Prostate gland (tissue), 2 donors: ENCODE results near the gene CDYL2. TPM values are rescaled to one million over a fixed set of nuclear protein-coding genes. Genes with fewer than 3 reads are reported as not detected.

ENCODE experiments used
- DNase-seq: peaks from one replicate; pipeline ENCODE4 v3.0.0-alpha.2; 2019; ENCODE audit warnings: low spot score
- H3K27ac ChIP-seq, 2 donors: fragments of 200-600 bp; sonication (generic); 2 replicates each; pipeline ENCODE4 v1.5.1; 2017 to 2019
- H3K27me3 ChIP-seq: fragments of 200-600 bp; sonication (generic); replicated peaks from 2 replicates; pipeline ENCODE4 v1.5.1; 2019; ENCODE audit not compliant: insufficient read depth
- H3K36me3 ChIP-seq, 2 donors: fragments of 200-600 bp; sonication (generic); 1 replicate in 1 of 2; 2 replicates in 1 of 2; pipeline versions ENCODE4 v1.5.1 to v1.8.1; 2017 to 2019
- H3K4me1 ChIP-seq: fragments of 200-600 bp; sonication (generic); replicated peaks from 2 replicates; pipeline ENCODE4 v1.5.1; 2019
- H3K4me3 ChIP-seq, 2 donors: fragments of 200-600 bp; sonication (generic); 2 replicates each; pipeline ENCODE4 v1.5.1; 2017 to 2019
- H3K9me3 ChIP-seq: fragments of 200-600 bp; sonication (generic); 2 replicates; pipeline ENCODE4 v1.5.1; 2017
- CTCF ChIP-seq, 4 experiments: fragments of 200-600 bp in 2 of 4; fragments of 450-650 bp in 2 of 4; sonication (generic) in 2 of 4; IDR thresholded peaks; 1 replicate in 3 of 4; 2 replicates in 1 of 4; pipeline ENCODE4 v1.5.1; 2016 to 2019; ENCODE audit warnings: antibody characterized with exemption in 4 of 4, mild to moderate bottlenecking in 2 of 4, moderate library complexity in 2 of 4
- POLR2A ChIP-seq: fragments of 450-650 bp; IDR thresholded peaks from one replicate; pipeline ENCODE4 v1.6.1; 2016; ENCODE audit warnings: antibody characterized with exemption, mild to moderate bottlenecking
- POLR2AphosphoS5 ChIP-seq: sonication (generic); formaldehyde crosslinking; IDR thresholded peaks from one replicate; pipeline ENCODE4 v1.6.1; 2017; ENCODE audit warnings: antibody characterized with exemption
- WGBS: methylation state at CpG from one replicate; pipeline ENCODE4 v1.1.5; 2018; 5-methylcytosine and 5-hydroxymethylcytosine counted together
- intact Hi-C: fragments of 100-400 bp; cut with DNase I; formaldehyde crosslinking; loops from one replicate; pipeline ENCODE4 v1.14.2; 2022
- total RNA-seq, 2 donors: library from RNA; depleted of rRNA; stranded (reverse); fragments of >200 nt; gene quantifications; one replicate each; pipeline ENCODE4 v1.1.0, GENCODE V29; 2016

Gene CDYL2
- total RNA-seq, 2 donors from 2014 or later, result 42.8 to 63.7 TPM

GRCh38 chr16:80669673-80670072 lies 134.7 kb downstream of the CDYL2 start:
- H3K4me1 ChIP-seq, result no peaks in the 10 kb centered on the region
- intact Hi-C loops, result no loop called here
- no peak overlapping the region for H3K4me3 ChIP-seq
- TF ChIP-seq POLR2AphosphoS5 (no peak), CTCF (IDR thresholded peaks at IDR 0.05) (no peak), POLR2A (no peak)
- H3K27me3 ChIP-seq, result no peaks in the 10 kb centered on the region
- DNase-seq, result no peak
- no peak overlapping the region for H3K27ac ChIP-seq
- no peaks in the 10 kb centered on the region for H3K36me3 ChIP-seq
- WGBS, result 92% methylated on average over 6 of the region's 6 CpGs
- H3K9me3 ChIP-seq, result no peaks in the 10 kb centered on the region

GRCh38 chr16:80667925-80668324 lies 136.5 kb downstream of the CDYL2 start:
- intact Hi-C loops, result no loop called here
- no peak overlapping the region for H3K4me3 ChIP-seq
- TF ChIP-seq POLR2A (no peak), CTCF (IDR thresholded peaks at IDR 0.05) (no peak), POLR2AphosphoS5 (no peak)
- H3K36me3 ChIP-seq, result no peaks in the 10 kb centered on the region
- H3K27me3 ChIP-seq, result no peaks in the 10 kb centered on the region
- H3K9me3 ChIP-seq, result no peaks in the 10 kb centered on the region
- H3K27ac ChIP-seq, result no peak overlapping the region
- 88% methylated on average over 6 of the region's 6 CpGs for WGBS
- no peak for DNase-seq
- H3K4me1 ChIP-seq, result no peaks in the 10 kb centered on the region

GRCh38 chr16:80667251-80667560 lies 137.2 kb downstream of the CDYL2 start:
- H3K36me3 ChIP-seq, result no peaks in the 10 kb centered on the region
- H3K4me3 ChIP-seq, result no peak overlapping the region
- no peaks in the 10 kb centered on the region for H3K9me3 ChIP-seq
- intact Hi-C loops, result no loop called here
- no peak for TF ChIP-seq POLR2A
- no peak for TF ChIP-seq CTCF (IDR thresholded peaks at IDR 0.05)
- TF ChIP-seq POLR2AphosphoS5, result no peak
- H3K27me3 ChIP-seq, result no peaks in the 10 kb centered on the region
- 75% methylated on average over 4 of the region's 4 CpGs for WGBS
- no peaks in the 10 kb centered on the region for H3K4me1 ChIP-seq
- DNase-seq, result no peak
- no peak overlapping the region for H3K27ac ChIP-seq

- no peak overlapping the region for H3K4me3 ChIP-seq
- TF ChIP-seq POLR2AphosphoS5 (no peak), POLR2A (no peak), CTCF (IDR thresholded peaks at IDR 0.05) (no peak)
- intact Hi-C loops, result no loop called here
- H3K9me3 ChIP-seq, result no peaks in the 10 kb centered on the region
- no peak overlapping the region for H3K27ac ChIP-seq
- no peaks in the 10 kb centered on the region for H3K27me3 ChIP-seq
- DNase-seq, result no peak
- WGBS, result 79% methylated on average over 15 of the region's 15 CpGs
- H3K4me1 ChIP-seq, result no peaks in the 10 kb centered on the region
- no peaks in the 10 kb centered on the region for H3K36me3 ChIP-seq
Observed at GRCh38 chr16:80666378-80667250, 137.8 kb downstream of the CDYL2 start.

GRCh38 chr16:80665356-80665755 lies 139.0 kb downstream of the CDYL2 start:
- WGBS, result 96% methylated on average over 4 of the region's 4 CpGs
- no peak for TF ChIP-seq CTCF (IDR thresholded peaks at IDR 0.05)
- no peak for TF ChIP-seq POLR2A
- no peak for TF ChIP-seq POLR2AphosphoS5
- H3K9me3 ChIP-seq, result no peaks in the 10 kb centered on the region
- H3K4me1 ChIP-seq, result no peaks in the 10 kb centered on the region
- no peaks in the 10 kb centered on the region for H3K36me3 ChIP-seq
- intact Hi-C loops, result no loop called here
- no peak overlapping the region for H3K4me3 ChIP-seq
- H3K27ac ChIP-seq, result no peak overlapping the region
- DNase-seq, result no peak
- no peaks in the 10 kb centered on the region for H3K27me3 ChIP-seq
